Gastroesophageal sphincter (tissue), 3 donors: ENCODE data around the gene COTL1.

Source experiments
- CTCF ChIP-seq, 4 experiments: fragments of 200-600 bp in 2 of 4; fragments of 450-650 bp in 2 of 4; sonication (generic) in 1 of 4; IDR thresholded peaks; one replicate each; pipeline ENCODE4 v1.5.1; 2017 to 2019; ENCODE audit warnings: antibody characterized with exemption in 4 of 4, mild to moderate bottlenecking in 2 of 4, moderate library complexity in 2 of 4
- POLR2A ChIP-seq, 2 donors: fragments of 450-650 bp; IDR thresholded peaks; one replicate each; pipeline ENCODE4 v1.6.1; 2017; ENCODE audit warnings: antibody characterized with exemption in 2 of 2, mild to moderate bottlenecking in 2 of 2, moderate library complexity in 1 of 2

GRCh38 chr16:84553873-84554399 is 63.9 kb downstream of the COTL1 start:
- no peak for TF ChIP-seq POLR2A (IDR thresholded peaks at IDR 0.05)
- no peak for TF ChIP-seq CTCF (IDR thresholded peaks at IDR 0.05)
